HepG2 (cell line): Measurements from ENCODE around the gene LIMS2.

Source experiments
- CTCF ChIP-seq: sonication (generic); formaldehyde crosslinking; IDR thresholded peaks from 2 replicates; pipeline ENCODE4 v1.5.0; 2020; ENCODE audit warnings: mild to moderate bottlenecking, missing genetic modification reagents, moderate library complexity
- EP300 ChIP-seq, 3 experiments: sonication (generic) in 1 of 3; formaldehyde crosslinking in 1 of 3; IDR thresholded peaks; 2 replicates each; pipeline versions ENCODE4 v1.5.1 to v1.6.1; 2011 to 2020; ENCODE audit warnings: low read depth in 2 of 3, low read length in 2 of 3, borderline replicate concordance in 1 of 3, improper control_type of control experiment in 1 of 3, mild to moderate bottlenecking in 1 of 3, missing genetic modification reagents in 1 of 3, moderate library complexity in 1 of 3
- FOXJ3 ChIP-seq: sonication (generic); formaldehyde crosslinking; IDR thresholded peaks from 2 replicates; pipeline ENCODE4 v1.4.0; 2020; ENCODE audit warnings: missing genetic modification reagents, mild to moderate bottlenecking, borderline replicate concordance
- HIC2 ChIP-seq: sonication (generic); formaldehyde crosslinking; IDR thresholded peaks from 2 replicates; pipeline ENCODE4 v1.9.0; 2022; ENCODE audit warnings: low read depth, missing genetic modification reagents
- ISX ChIP-seq: sonication (generic); formaldehyde crosslinking; conservative IDR thresholded peaks from 2 replicates; pipeline ENCODE4 v1.5.0; 2020; ENCODE audit warnings: missing genetic modification reagents
- KDM6A ChIP-seq: IDR thresholded peaks from 2 replicates; pipeline ENCODE4 v1.6.1; 2016; ENCODE audit warnings: low read depth
- SALL1 ChIP-seq: sonication (generic); formaldehyde crosslinking; IDR thresholded peaks from 2 replicates; pipeline ENCODE4 v1.8.0; 2022; ENCODE audit warnings: mild to moderate bottlenecking, missing genetic modification reagents
- SRF ChIP-seq: IDR thresholded peaks from 2 replicates; pipeline ENCODE4 v1.6.1; 2011; ENCODE audit warnings: mild to moderate bottlenecking, low read depth, low read length, moderate library complexity
- THRA ChIP-seq: sonication (generic); formaldehyde crosslinking; IDR thresholded peaks from 2 replicates; pipeline ENCODE4 v1.4.0; 2020; ENCODE audit warnings: missing genetic modification reagents, borderline replicate concordance
- USF2 ChIP-seq, 2 experiments: sonication (generic) in 1 of 2; formaldehyde crosslinking in 1 of 2; IDR thresholded peaks; 2 replicates each; pipeline versions ENCODE4 v1.5.1 to v1.6.1; 2011 to 2020; ENCODE audit warnings: borderline replicate concordance in 1 of 2, low read depth in 1 of 2, low read length in 1 of 2, mild to moderate bottlenecking in 1 of 2, missing genetic modification reagents in 1 of 2, moderate library complexity in 1 of 2
- ZBTB33 ChIP-seq: sonication (generic); formaldehyde crosslinking; IDR thresholded peaks from 2 replicates; pipeline ENCODE4 v1.4.0; 2020; ENCODE audit warnings: missing genetic modification reagents
- ZBTB7B ChIP-seq: sonication (generic); formaldehyde crosslinking; IDR thresholded peaks from 2 replicates; pipeline ENCODE4 v1.4.0; 2020; ENCODE audit warnings: missing genetic modification reagents

GRCh38 chr2:127658641-127659407 is 16.5 kb downstream of the LIMS2 start:
- TF ChIP-seq EP300 (IDR thresholded peaks at IDR 0.05; ENCODE audit: low read depth in 2 of 2, low read length in 2 of 2): no peak
- no peak for TF ChIP-seq EP300 (CRISPR knock-in tag; IDR thresholded peaks at IDR 0.05; ENCODE audit: borderline replicate concordance)
- TF ChIP-seq SALL1 (CRISPR knock-in tag): no peak
- TF ChIP-seq ISX: no peak
- TF ChIP-seq SRF: no peak
- no peak for TF ChIP-seq ZBTB7B (CRISPR knock-in tag)
- TF ChIP-seq KDM6A (CRISPR knock-in tag): no peak
- no peak for TF ChIP-seq THRA (CRISPR knock-in tag)
- no peak for TF ChIP-seq CTCF (CRISPR knock-in tag)
- no peak for TF ChIP-seq USF2 (IDR thresholded peaks at IDR 0.05; ENCODE audit: low read depth, low read length)
- no peak for TF ChIP-seq USF2 (CRISPR knock-in tag; IDR thresholded peaks at IDR 0.05; ENCODE audit: borderline replicate concordance)
- TF ChIP-seq FOXJ3 (CRISPR knock-in tag): no peak
- no peak for TF ChIP-seq ZBTB33 (CRISPR knock-in tag)
- no peak for TF ChIP-seq HIC2 (CRISPR knock-in tag)
